IMR-90 (cell line): ENCODE results near the gene CEBPA. TPM values are rescaled to one million over a fixed set of nuclear protein-coding genes. Genes with fewer than 3 reads are reported as not detected.

ENCODE experiments used
- ATAC-seq: fragments of 200-7000 bp; cut with Tn5 transposase; 2 replicates; pipeline ENCODE4 v1.9.1; 2020; ENCODE audit warnings: low read depth, mild to moderate bottlenecking, moderate library complexity
- BruUV-seq: library from RNA; stranded (reverse); fragments of 400-500 nt; replicated peaks from 2 replicates; lab custom pipeline; 2021; lab: Mats Ljungman, UMichigan
- CTCF ChIA-PET: fragments of 300-600 bp; formaldehyde crosslinking; extraction: SDS; loops from one replicate; lab custom pipeline; 2021; ENCODE audit warnings: antibody characterized with exemption; lab: Yijun Ruan, JAX
- POLR2A ChIA-PET: fragments of 300-600 bp; sonication (Branson Sonifier 250); formaldehyde crosslinking; loops from one replicate; lab custom pipeline; 2022; ENCODE audit warnings: antibody characterized with exemption; ENCODE audit not compliant: unreplicated experiment; lab: Charles Lee
- DNase-seq: peaks from one replicate; pipeline ENCODE4 v3.0.0; 2013
- H2AFZ ChIP-seq: replicated peaks from 2 replicates; pipeline ENCODE3; 2013; ENCODE audit warnings: low read length, mild to moderate bottlenecking; ENCODE audit not compliant: poor library complexity
- H2AK5ac ChIP-seq: 2 replicates; pipeline ENCODE4 v1.6.1; 2013; ENCODE audit warnings: low read depth, low read length, inconsistent platforms
- H2AK9ac ChIP-seq: replicated peaks from 2 replicates; pipeline ENCODE3; 2013; ENCODE audit warnings: mild to moderate bottlenecking, low read depth, low read length, moderate library complexity; ENCODE audit not compliant: poor library complexity
- H2BK120ac ChIP-seq: 2 replicates; pipeline ENCODE4 v1.6.1; 2013; ENCODE audit warnings: low read depth, low read length, inconsistent platforms
- H2BK15ac ChIP-seq: 3 replicates; pipeline ENCODE4 v1.6.1; 2013; ENCODE audit warnings: low read depth, low read length, inconsistent platforms
- H2BK20ac ChIP-seq: 2 replicates; pipeline ENCODE4 v1.6.1; 2013; ENCODE audit warnings: low read depth, mild to moderate bottlenecking, inconsistent platforms, low read length, moderate library complexity
- H2BK5ac ChIP-seq: 2 replicates; pipeline ENCODE4 v1.6.1; 2013; ENCODE audit warnings: mild to moderate bottlenecking, low read depth, low read length, inconsistent platforms; ENCODE audit not compliant: poor library complexity, severe bottlenecking
- H3K14ac ChIP-seq: replicated peaks from 2 replicates; pipeline ENCODE4 v1.6.1; 2013; ENCODE audit warnings: low read depth, low read length, inconsistent platforms
- H3K18ac ChIP-seq: 2 replicates; pipeline ENCODE4 v1.6.1; 2013; ENCODE audit warnings: low read depth, low read length, control low read depth
- H3K23ac ChIP-seq: 2 replicates; pipeline ENCODE4 v1.6.1; 2013; ENCODE audit warnings: low read depth, low read length, inconsistent platforms
- H3K27ac ChIP-seq: 2 replicates; pipeline ENCODE4 v1.5.1; 2013; ENCODE audit warnings: mild to moderate bottlenecking, control low read depth, low read length; ENCODE audit not compliant: insufficient read depth
- H3K27me3 ChIP-seq: 2 replicates; pipeline ENCODE4 v1.6.1; 2013; ENCODE audit warnings: low read length; ENCODE audit not compliant: control insufficient read depth, insufficient read depth
- H3K36me3 ChIP-seq: 2 replicates; pipeline ENCODE4 v1.6.1; 2013; ENCODE audit warnings: low read length, mixed read lengths; ENCODE audit not compliant: control insufficient read depth, insufficient read depth
- H3K4ac ChIP-seq: 2 replicates; pipeline ENCODE4 v1.6.1; 2013; ENCODE audit warnings: low read depth, low read length, inconsistent platforms
- H3K4me1 ChIP-seq: 2 replicates; pipeline ENCODE4 v1.6.1; 2013; ENCODE audit warnings: low read length, mixed read lengths; ENCODE audit not compliant: control insufficient read depth, insufficient read depth
- H3K4me2 ChIP-seq: 2 replicates; pipeline ENCODE4 v1.6.1; 2013; ENCODE audit warnings: low read depth, mild to moderate bottlenecking, control low read depth, low read length, moderate library complexity
- H3K4me3 ChIP-seq: 2 replicates; pipeline ENCODE4 v1.5.1; 2013; ENCODE audit warnings: low read depth, mild to moderate bottlenecking, control low read depth, low read length, moderate library complexity; ENCODE audit not compliant: insufficient read depth
- H3K56ac ChIP-seq: 2 replicates; pipeline ENCODE4 v1.6.1; 2013; ENCODE audit warnings: low read length, inconsistent platforms; ENCODE audit not compliant: insufficient read depth; ENCODE audit errors: extremely low read depth
- H3K79me1 ChIP-seq, 2 experiments: 2 replicates each; pipeline ENCODE4 v1.6.1; 2013; ENCODE audit warnings: low read length in 2 of 2, inconsistent platforms in 1 of 2, low read depth in 1 of 2
- H3K9ac ChIP-seq: 2 replicates; pipeline ENCODE4 v1.6.1; 2013; ENCODE audit warnings: low read depth, low read length, control low read depth
- H3K9me1 ChIP-seq: 2 replicates; pipeline ENCODE4 v1.6.1; 2013; ENCODE audit warnings: low read length, inconsistent platforms; ENCODE audit not compliant: insufficient read depth
- H3K9me3 ChIP-seq: 2 replicates; pipeline ENCODE4 v1.6.1; 2013; ENCODE audit warnings: low read length; ENCODE audit not compliant: control insufficient read depth, insufficient read depth
- H4K20me1 ChIP-seq: 2 replicates; pipeline ENCODE4 v1.6.1; 2013; ENCODE audit warnings: low read length, inconsistent platforms; ENCODE audit not compliant: insufficient read depth
- H4K5ac ChIP-seq: 2 replicates; pipeline ENCODE4 v1.6.1; 2013; ENCODE audit warnings: mild to moderate bottlenecking, low read depth, low read length, control low read depth
- H4K8ac ChIP-seq, 2 experiments: 2 replicates each; pipeline ENCODE4 v1.6.1; 2013; ENCODE audit warnings: low read depth in 2 of 2, low read length in 2 of 2, control low read depth in 1 of 2, inconsistent platforms in 1 of 2
- H4K91ac ChIP-seq: 2 replicates; pipeline ENCODE4 v1.6.1; 2013; ENCODE audit warnings: low read depth, low read length, inconsistent platforms; ENCODE audit not compliant: insufficient read depth
- RFX5 ChIP-seq: IDR thresholded peaks from 2 replicates; pipeline ENCODE4 v1.8.0; 2012; ENCODE audit warnings: low read depth, mild to moderate bottlenecking, low read length, moderate library complexity
- WGBS, 2 experiments: methylation state at CpG; one replicate each; pipeline versions ENCODE4 v1.1.5 to v1.1.7; 2013; ENCODE audit warnings: missing lambda C conversion rate in 2 of 2; ENCODE audit not compliant: insufficient read length in 1 of 2; ENCODE audit errors: extremely low coverage in 2 of 2; 5-methylcytosine and 5-hydroxymethylcytosine counted together
- dilution Hi-C: fragments of 300-500 bp; cut with HindIII; formaldehyde crosslinking; loops from one replicate; pipeline ENCODE4 v1.14.3; 2018; ENCODE audit warnings: low sequenced_read_pairs; ENCODE audit not compliant: unreplicated experiment
- in situ Hi-C: fragments of 300-500 bp; cut with MboI; formaldehyde crosslinking; loops from 3 replicates; pipeline ENCODE4 v1.14.3; 2019; ENCODE audit warnings: low sequenced_read_pairs, inconsistent platforms, mixed read lengths
- intact Hi-C: fragments of 100-400 bp; cut with micrococcal nuclease; formaldehyde crosslinking; loops from 2 replicates; pipeline ENCODE4 v1.10.0; 2022
- polyA plus RNA-seq, 3 experiments: library from polyadenylated mRNA; depleted of rRNA; stranded (reverse); fragments of >200 nt; gene quantifications; 2 replicates each; pipeline ENCODE4 v1.2.3, GENCODE V29; 2012; ENCODE audit warnings: low replicate concordance in 1 of 3
- total RNA-seq: library from RNA; depleted of rRNA; stranded (reverse); fragments of >200 nt; gene quantifications from 2 replicates; pipeline ENCODE4 v1.2.3, GENCODE V29; 2012

Gene CEBPA
- total and polyA plus RNA-seq, 2 of the 4 experiments (the other 2 are of a cell fraction), result under 0.01 to 0.09 TPM

- Histone ChIP-seq H3K9ac (no peak overlapping the region), H4K20me1 (no peaks in the 10 kb centered on the region), H3K14ac (no peak overlapping the region), H3K4me2 (no peak overlapping the region), H3K9me3 (no peaks in the 10 kb centered on the region), H3K18ac (no peak overlapping the region), H4K8ac (no peak overlapping the region), H2AFZ (no peak overlapping the region), H2BK5ac (no peak overlapping the region), H2AK9ac (no peak overlapping the region), H3K4me1 (no peaks in the 10 kb centered on the region), H3K27me3 (no peaks in the 10 kb centered on the region), H3K79me1 (no peaks in the 10 kb centered on the region), H2BK20ac (no peak overlapping the region), H3K36me3 (no peaks in the 10 kb centered on the region), H2AK5ac (no peak overlapping the region), H3K4ac (no peak overlapping the region), H3K23ac (no peak overlapping the region), H3K4me3 (no peak overlapping the region), H3K9me1 (no peaks in the 10 kb centered on the region), H3K56ac (no peak overlapping the region), H2BK120ac (no peak overlapping the region), H3K27ac (no peak overlapping the region), H4K5ac (no peak overlapping the region), H2BK15ac (no peak overlapping the region), H4K91ac (no peak overlapping the region)
- in situ Hi-C loops, result no loop called here
- dilution Hi-C loops, result no loop called here
- WGBS, 2 experiments, result 77% methylated on average over 3 of the region's 5 CpGs; no CpG with 5 or more reads in 1 of the 2 experiments
- DNase-seq (no peak), ATAC-seq (no peak)
- TF ChIP-seq RFX5, result no peak
- POLR2A ChIA-PET, result no interaction called here
- no TSS peak for BruUV-seq
- intact Hi-C loops, result no loop called here
- CTCF ChIA-PET, result no interaction called here
These were observed 33.1 kb upstream of the CEBPA start for GRCh38 chr19:33335446-33335845.
